Suprapubic skin (tissue), 4 donors: ENCODE data around the gene ERBB3.

ENCODE experiments used
- EP300 ChIP-seq: sonication (generic); formaldehyde crosslinking; IDR thresholded peaks from one replicate; pipeline ENCODE4 v1.6.1; 2017; ENCODE audit warnings: antibody characterized with exemption
- POLR2A ChIP-seq, 2 donors: fragments of 450-650 bp; IDR thresholded peaks; one replicate each; pipeline ENCODE4 v1.6.1; 2017; ENCODE audit warnings: antibody characterized with exemption in 2 of 2, mild to moderate bottlenecking in 2 of 2, moderate library complexity in 2 of 2
- POLR2AphosphoS5 ChIP-seq, 3 donors: sonication (generic); formaldehyde crosslinking; IDR thresholded peaks; one replicate each; pipeline ENCODE4 v1.6.1; 2017; ENCODE audit warnings: antibody characterized with exemption in 3 of 3
- TF ChIP-seq, protein P1 (sequence below), 2 donors: fragments of 200-600 bp in 1 of 2; fragments of 450-650 bp in 1 of 2; sonication (generic) in 1 of 2; IDR thresholded peaks; one replicate each; pipeline ENCODE4 v1.5.1; 2016 to 2019; ENCODE audit warnings: antibody characterized with exemption in 2 of 2, mild to moderate bottlenecking in 1 of 2, moderate library complexity in 1 of 2

GRCh38 chr12:56037161-56037560, 42.8 kb upstream of the ERBB3 start:
- TF ChIP-seq, protein P1, sequence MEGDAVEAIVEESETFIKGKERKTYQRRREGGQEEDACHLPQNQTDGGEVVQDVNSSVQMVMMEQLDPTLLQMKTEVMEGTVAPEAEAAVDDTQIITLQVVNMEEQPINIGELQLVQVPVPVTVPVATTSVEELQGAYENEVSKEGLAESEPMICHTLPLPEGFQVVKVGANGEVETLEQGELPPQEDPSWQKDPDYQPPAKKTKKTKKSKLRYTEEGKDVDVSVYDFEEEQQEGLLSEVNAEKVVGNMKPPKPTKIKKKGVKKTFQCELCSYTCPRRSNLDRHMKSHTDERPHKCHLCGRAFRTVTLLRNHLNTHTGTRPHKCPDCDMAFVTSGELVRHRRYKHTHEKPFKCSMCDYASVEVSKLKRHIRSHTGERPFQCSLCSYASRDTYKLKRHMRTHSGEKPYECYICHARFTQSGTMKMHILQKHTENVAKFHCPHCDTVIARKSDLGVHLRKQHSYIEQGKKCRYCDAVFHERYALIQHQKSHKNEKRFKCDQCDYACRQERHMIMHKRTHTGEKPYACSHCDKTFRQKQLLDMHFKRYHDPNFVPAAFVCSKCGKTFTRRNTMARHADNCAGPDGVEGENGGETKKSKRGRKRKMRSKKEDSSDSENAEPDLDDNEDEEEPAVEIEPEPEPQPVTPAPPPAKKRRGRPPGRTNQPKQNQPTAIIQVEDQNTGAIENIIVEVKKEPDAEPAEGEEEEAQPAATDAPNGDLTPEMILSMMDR (IDR thresholded peaks at IDR 0.05) = no peak
- TF ChIP-seq POLR2AphosphoS5 (IDR thresholded peaks at IDR 0.05) = no peak
- no peak for TF ChIP-seq EP300
- no peak for TF ChIP-seq POLR2A (IDR thresholded peaks at IDR 0.05)
